Measurements from ENCODE around the gene ATP5ME. TPM values are rescaled to one million over a fixed set of nuclear protein-coding genes. Genes with fewer than 3 reads are reported as not detected.

Gene ATP5ME
- polyA plus RNA-seq, 1 of the 3 experiments (the other 2 are of a cell fraction) = 1,185 TPM

DNA sequence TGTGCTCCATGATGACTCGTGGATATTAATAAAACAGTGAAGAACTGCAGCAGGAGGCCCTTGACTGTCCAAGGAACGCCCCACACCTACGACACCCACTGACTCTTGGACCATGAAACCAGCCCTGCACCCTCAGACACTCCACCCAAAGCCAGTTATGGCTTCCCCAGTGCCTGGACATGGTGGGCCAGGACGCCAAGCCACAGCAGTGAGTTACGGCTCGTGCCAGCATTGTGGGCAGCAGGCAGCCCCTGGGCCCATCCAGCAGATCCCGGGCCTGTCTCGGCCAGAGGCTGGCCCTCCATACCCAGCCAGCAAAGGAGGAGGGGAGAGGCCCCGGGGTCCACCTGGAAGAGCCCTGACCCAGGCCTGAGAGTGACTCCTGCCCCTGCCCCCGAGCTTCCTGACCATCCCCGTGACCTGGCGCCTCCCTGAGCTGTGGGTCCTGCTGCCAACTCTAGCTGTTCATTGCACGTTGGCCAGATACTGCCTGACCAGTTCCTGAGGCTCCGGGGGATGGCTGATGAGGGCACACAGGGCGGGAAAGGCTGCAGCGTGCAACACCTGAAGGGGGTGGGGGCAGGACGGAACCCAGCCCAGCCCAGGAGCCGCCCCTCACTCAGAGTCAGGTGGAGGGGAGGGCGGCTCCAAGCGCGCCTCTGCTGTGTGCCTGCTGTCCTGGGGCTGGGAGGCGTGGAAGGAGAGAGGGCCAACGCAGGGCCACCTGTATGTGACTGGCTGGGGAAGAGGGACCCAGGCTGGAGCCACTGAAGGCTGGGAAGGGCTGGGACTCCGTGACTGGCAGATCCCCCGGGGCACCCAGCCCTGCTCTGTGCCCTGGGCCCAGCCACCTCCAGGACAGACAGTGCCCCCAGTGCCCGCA, 14.1 kb upstream of the ATP5ME start:
- WGBS (ENCODE audit: low lambda C conversion rate) = 95% methylated on average over 10 of the region's 26 CpGs
- H3K27ac ChIP-seq (ENCODE audit: low read depth in 2 of 2, low read length in 1 of 2) = peak overlapping the region in 1 of 2 experiments; percentile 77; a peak in 3 of 4 replicates
- CTCF ChIA-PET = interaction anchor here (1.6 kb wide), 1 partner anchor 299 kb away, joined by 5 read pairs; the partner anchor contains the start of gene IDUA
- TF ChIP-seq, protein P1, sequence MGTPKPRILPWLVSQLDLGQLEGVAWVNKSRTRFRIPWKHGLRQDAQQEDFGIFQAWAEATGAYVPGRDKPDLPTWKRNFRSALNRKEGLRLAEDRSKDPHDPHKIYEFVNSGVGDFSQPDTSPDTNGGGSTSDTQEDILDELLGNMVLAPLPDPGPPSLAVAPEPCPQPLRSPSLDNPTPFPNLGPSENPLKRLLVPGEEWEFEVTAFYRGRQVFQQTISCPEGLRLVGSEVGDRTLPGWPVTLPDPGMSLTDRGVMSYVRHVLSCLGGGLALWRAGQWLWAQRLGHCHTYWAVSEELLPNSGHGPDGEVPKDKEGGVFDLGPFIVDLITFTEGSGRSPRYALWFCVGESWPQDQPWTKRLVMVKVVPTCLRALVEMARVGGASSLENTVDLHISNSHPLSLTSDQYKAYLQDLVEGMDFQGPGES (IDR thresholded peaks at IDR 0.05; ENCODE audit: low read depth, low read length) = no peak
- TF ChIP-seq YY1 (IDR thresholded peaks at IDR 0.05; ENCODE audit: low read depth) = no peak
- TF ChIP-seq, protein P2, sequence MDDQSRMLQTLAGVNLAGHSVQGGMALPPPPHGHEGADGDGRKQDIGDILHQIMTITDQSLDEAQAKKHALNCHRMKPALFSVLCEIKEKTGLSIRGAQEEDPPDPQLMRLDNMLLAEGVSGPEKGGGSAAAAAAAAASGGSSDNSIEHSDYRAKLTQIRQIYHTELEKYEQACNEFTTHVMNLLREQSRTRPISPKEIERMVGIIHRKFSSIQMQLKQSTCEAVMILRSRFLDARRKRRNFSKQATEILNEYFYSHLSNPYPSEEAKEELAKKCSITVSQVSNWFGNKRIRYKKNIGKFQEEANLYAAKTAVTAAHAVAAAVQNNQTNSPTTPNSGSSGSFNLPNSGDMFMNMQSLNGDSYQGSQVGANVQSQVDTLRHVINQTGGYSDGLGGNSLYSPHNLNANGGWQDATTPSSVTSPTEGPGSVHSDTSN (IDR thresholded peaks at IDR 0.05) = no peak
- TF ChIP-seq RAD21 (IDR thresholded peaks at IDR 0.05; ENCODE audit: low read length) = no peak
- TF ChIP-seq EP300 (IDR thresholded peaks at IDR 0.05; ENCODE audit: borderline replicate concordance in 1 of 2, low read depth in 1 of 2, low read length in 1 of 2) = no peak
- no peak for TF ChIP-seq JUND (IDR thresholded peaks at IDR 0.05)
- no peak for TF ChIP-seq GATA2 (CRISPR knock-in tag; IDR thresholded peaks at IDR 0.05)
- no peak for TF ChIP-seq SIN3A (IDR thresholded peaks at IDR 0.05; ENCODE audit: borderline replicate concordance, low read depth, low read length)
- POLR2A ChIA-PET = no interaction called here
- H3K79me2 ChIP-seq (ENCODE audit: insufficient read depth) = no peaks in the 10 kb centered on the region
- H4K20me1 ChIP-seq (ENCODE audit: insufficient read depth) = no peaks in the 10 kb centered on the region
- H3K4me1 ChIP-seq (ENCODE audit: control insufficient read depth in 1 of 2, insufficient read depth in 2 of 2, low read depth in 1 of 2, low read length in 1 of 2) = peaks cover 13 to 20% of the 10 kb centered on the region in 2 experiments; a peak in 3 of 4 replicates
- no peaks in the 10 kb centered on the region for H3K9me3 ChIP-seq
- H3K27me3 ChIP-seq (ENCODE audit: insufficient read depth) = no peaks in the 10 kb centered on the region
- H3K9me2 ChIP-seq = no peaks in the 10 kb centered on the region
- peak overlapping the region; percentile 51; the same call in 1 of the 2 replicates for H3K9ac ChIP-seq
- no peak for DNase-seq
- H3K4me2 ChIP-seq = peak overlapping the region; percentile 74; the same call in 1 of the 2 replicates
- no peaks in the 10 kb centered on the region for H3K36me3 ChIP-seq (replicated peaks in 1 of 2; ENCODE audit: control insufficient read depth in 1 of 2, insufficient read depth in 2 of 2, low read length in 1 of 2)
- H2AFZ ChIP-seq (ENCODE audit: low read depth) = no peak overlapping the region
- no peak overlapping the region for H3K4me3 ChIP-seq (ENCODE audit: low read depth in 2 of 2, low read length in 1 of 2)
- H3F3A ChIP-seq (replicated peaks; ENCODE audit: insufficient read depth) = peaks cover 11% of the 10 kb centered on the region

DNA sequence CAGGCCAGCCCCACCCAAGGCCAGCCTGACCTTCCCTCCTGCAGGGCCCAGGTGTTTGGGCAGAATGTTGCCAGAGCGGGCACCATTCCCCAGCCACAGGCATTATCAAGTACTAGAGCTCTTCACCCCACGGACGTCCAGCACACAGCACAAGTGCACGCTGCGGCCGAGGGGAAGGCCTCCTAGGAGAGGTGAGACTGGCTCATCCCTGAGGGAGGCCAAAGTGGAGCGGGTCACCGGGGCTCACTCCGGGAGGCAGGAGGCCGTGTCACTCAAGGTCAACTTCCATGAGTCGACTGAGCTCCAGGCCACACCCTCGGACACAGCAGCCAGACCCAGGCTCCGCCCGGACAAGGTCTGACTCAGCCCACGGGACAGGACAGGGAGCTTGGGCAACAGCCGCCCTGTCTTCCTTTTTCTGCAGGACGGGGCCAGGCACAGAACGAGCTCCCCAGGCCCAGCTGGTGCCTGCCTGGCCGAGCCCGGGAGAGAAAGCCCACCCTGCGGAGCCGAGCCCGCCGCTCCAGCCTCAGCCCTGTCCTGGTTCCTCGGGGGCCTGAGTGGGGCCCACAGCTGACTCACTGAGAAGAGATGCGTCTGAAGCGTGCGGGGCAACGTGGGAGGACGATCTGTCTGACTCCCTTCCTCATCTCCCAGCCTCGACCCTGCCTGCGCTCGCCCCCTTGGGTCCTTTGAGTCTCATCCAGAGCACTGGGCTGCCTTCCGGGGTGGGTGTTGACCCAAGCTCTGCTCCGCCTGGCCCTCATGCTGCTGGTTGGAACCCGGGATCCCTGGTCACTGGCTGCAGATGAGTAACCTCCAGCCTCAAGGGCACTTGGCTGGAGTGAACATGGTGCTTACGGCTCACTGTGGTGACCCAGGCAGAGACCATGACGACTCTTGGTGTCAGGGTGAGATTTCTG, 13.2 kb upstream of the ATP5ME start:
- Histone ChIP-seq H3K4me1 (ENCODE audit: control insufficient read depth in 1 of 2, insufficient read depth in 2 of 2, low read depth in 1 of 2, low read length in 1 of 2) (peaks cover 13 to 27% of the 10 kb centered on the region in 2 experiments; a peak in 3 of 4 replicates), H4K20me1 (ENCODE audit: insufficient read depth) (no peaks in the 10 kb centered on the region), H3K9ac (peak overlapping the region; percentile 51), H3K4me3 (ENCODE audit: low read depth in 2 of 2, low read length in 1 of 2) (no peak overlapping the region), H2AFZ (ENCODE audit: low read depth) (no peak overlapping the region), H3K36me3 (replicated peaks in 1 of 2; ENCODE audit: control insufficient read depth in 1 of 2, insufficient read depth in 2 of 2, low read length in 1 of 2) (no peaks in the 10 kb centered on the region), H3K27me3 (ENCODE audit: insufficient read depth) (no peaks in the 10 kb centered on the region), H3K4me2 (peak overlapping the region; percentile 74; the same call in 1 of the 2 replicates), H3K9me3 (no peaks in the 10 kb centered on the region), H3F3A (replicated peaks; ENCODE audit: insufficient read depth) (peaks cover 11% of the 10 kb centered on the region), H3K79me2 (ENCODE audit: insufficient read depth) (no peaks in the 10 kb centered on the region), H3K27ac (ENCODE audit: low read depth in 2 of 2, low read length in 1 of 2) (peak overlapping the region; percentile 41 to 77), H3K9me2 (no peaks in the 10 kb centered on the region)
- CTCF ChIA-PET = interaction anchor here (1.3 to 1.6 kb wide), 2 partner anchors 55 to 300 kb away, joined by 4 to 5 read pairs; partner anchors contain the start of gene IDUA
- WGBS (ENCODE audit: low lambda C conversion rate) = 45% methylated on average over 8 of the region's 38 CpGs
- peak; percentile 47 for DNase-seq
- POLR2A ChIA-PET = interaction anchor here (1.2 kb wide), 1 partner anchor 17 kb away, joined by 3 read pairs; no protein-coding TSS in a partner anchor
- no peak for TF ChIP-seq TCF12 (IDR thresholded peaks at IDR 0.05)
- no peak for TF ChIP-seq NFIC (IDR thresholded peaks at IDR 0.05; ENCODE audit: borderline replicate concordance)
- TF ChIP-seq POLR2AphosphoS5 (IDR thresholded peaks at IDR 0.05; ENCODE audit: low read depth, low read length) = 0 out of 2 replicates have a peak, but pooled peaks have one; percentile 20
- TF ChIP-seq EP300 (IDR thresholded peaks at IDR 0.05; ENCODE audit: borderline replicate concordance in 1 of 2, low read depth in 1 of 2, low read length in 1 of 2) = no peak
- TF ChIP-seq, protein P3, sequence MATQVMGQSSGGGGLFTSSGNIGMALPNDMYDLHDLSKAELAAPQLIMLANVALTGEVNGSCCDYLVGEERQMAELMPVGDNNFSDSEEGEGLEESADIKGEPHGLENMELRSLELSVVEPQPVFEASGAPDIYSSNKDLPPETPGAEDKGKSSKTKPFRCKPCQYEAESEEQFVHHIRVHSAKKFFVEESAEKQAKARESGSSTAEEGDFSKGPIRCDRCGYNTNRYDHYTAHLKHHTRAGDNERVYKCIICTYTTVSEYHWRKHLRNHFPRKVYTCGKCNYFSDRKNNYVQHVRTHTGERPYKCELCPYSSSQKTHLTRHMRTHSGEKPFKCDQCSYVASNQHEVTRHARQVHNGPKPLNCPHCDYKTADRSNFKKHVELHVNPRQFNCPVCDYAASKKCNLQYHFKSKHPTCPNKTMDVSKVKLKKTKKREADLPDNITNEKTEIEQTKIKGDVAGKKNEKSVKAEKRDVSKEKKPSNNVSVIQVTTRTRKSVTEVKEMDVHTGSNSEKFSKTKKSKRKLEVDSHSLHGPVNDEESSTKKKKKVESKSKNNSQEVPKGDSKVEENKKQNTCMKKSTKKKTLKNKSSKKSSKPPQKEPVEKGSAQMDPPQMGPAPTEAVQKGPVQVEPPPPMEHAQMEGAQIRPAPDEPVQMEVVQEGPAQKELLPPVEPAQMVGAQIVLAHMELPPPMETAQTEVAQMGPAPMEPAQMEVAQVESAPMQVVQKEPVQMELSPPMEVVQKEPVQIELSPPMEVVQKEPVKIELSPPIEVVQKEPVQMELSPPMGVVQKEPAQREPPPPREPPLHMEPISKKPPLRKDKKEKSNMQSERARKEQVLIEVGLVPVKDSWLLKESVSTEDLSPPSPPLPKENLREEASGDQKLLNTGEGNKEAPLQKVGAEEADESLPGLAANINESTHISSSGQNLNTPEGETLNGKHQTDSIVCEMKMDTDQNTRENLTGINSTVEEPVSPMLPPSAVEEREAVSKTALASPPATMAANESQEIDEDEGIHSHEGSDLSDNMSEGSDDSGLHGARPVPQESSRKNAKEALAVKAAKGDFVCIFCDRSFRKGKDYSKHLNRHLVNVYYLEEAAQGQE (IDR thresholded peaks at IDR 0.05; ENCODE audit: low read depth, low read length) = 0 out of 2 replicates have a peak, but pooled peaks have one; percentile 17
- TF ChIP-seq RXRA (IDR thresholded peaks at IDR 0.05; ENCODE audit: borderline replicate concordance, low read depth) = no peak
- peak; percentile 37; the same call in 1 of the 2 replicates for TF ChIP-seq TAF1 (IDR thresholded peaks at IDR 0.05; ENCODE audit: borderline replicate concordance, low read depth, low read length)
- TF ChIP-seq GATA2 (CRISPR knock-in tag; IDR thresholded peaks at IDR 0.05) = no peak
- no peak for TF ChIP-seq EZH2phosphoT487 (IDR thresholded peaks at IDR 0.05; ENCODE audit: borderline replicate concordance, low read depth)
- no peak for TF ChIP-seq RCOR1 (IDR thresholded peaks at IDR 0.05; ENCODE audit: low read length)

Data from SK-N-SH (cell line).